ENCODE measurements around the gene MROH8. TPM values are rescaled to one million over a fixed set of nuclear protein-coding genes. Genes with fewer than 3 reads are reported as not detected.

The MROH8 gene
- polyA plus RNA-seq, 2 of the 4 experiments (the other 2 are of a cell fraction): 1.3 to 3.3 TPM

DNA sequence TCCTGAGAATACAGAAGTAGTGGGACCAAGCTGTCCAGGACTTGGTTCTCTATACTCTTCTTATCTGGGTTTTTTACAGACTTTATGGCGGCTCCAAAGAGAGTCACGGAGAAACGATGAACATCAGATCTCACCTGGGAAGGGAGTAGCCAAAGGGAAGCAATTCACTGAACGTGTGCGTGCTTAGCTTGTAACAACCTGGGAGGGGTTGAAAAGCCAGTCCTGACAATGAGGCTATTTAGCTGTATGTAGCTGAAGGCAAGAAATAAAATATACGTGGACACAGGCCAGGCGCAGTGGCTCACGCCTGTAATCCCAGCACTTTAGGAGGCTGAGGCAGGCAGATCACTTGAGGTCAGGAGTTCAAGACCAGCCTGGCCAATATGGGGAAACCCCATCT, 65.3 kb downstream of the MROH8 start:
- Histone ChIP-seq H3K4me3 (no peak overlapping the region), H3K27ac (no peak overlapping the region), H3K9me3 (no peaks in the 10 kb centered on the region), H3K4me1 (no peaks in the 10 kb centered on the region), H3K4me2 (no peak overlapping the region)
- POLR2A ChIA-PET: no interaction called here
- CTCF ChIA-PET: no interaction called here
- ATAC-seq (no peak), FAIRE-seq (no peak), DNase-seq (ENCODE audit: low read depth in 1 of 2, low spot score in 1 of 2) (no peak)
- TF ChIP-seq ZFP36 (IDR thresholded peaks at IDR 0.05; ENCODE audit: borderline replicate concordance, partially characterized antibody) (no peak), FOSB (CRISPR knock-in tag; IDR thresholded peaks at IDR 0.05) (no peak), NR3C1 (IDR thresholded peaks at IDR 0.05) (no peak), EP300 (IDR thresholded peaks at IDR 0.05) (no peak), FOSL2 (IDR thresholded peaks at IDR 0.05) (no peak), FOSL2 (CRISPR knock-in tag; IDR thresholded peaks at IDR 0.05) (no peak), EHF (CRISPR knock-in tag; IDR thresholded peaks at IDR 0.05) (no peak), HDAC2 (IDR thresholded peaks at IDR 0.05) (no peak)
- TF ChIP-seq, protein P1, sequence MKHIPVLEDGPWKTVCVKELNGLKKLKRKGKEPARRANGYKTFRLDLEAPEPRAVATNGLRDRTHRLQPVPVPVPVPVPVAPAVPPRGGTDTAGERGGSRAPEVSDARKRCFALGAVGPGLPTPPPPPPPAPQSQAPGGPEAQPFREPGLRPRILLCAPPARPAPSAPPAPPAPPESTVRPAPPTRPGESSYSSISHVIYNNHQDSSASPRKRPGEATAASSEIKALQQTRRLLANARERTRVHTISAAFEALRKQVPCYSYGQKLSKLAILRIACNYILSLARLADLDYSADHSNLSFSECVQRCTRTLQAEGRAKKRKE (CRISPR knock-in tag; IDR thresholded peaks at IDR 0.05; ENCODE audit: low read depth): no peak
- 90% methylated on average over 8 of the region's 8 CpGs for WGBS (ENCODE audit: missing lambda C conversion rate)

DNA sequence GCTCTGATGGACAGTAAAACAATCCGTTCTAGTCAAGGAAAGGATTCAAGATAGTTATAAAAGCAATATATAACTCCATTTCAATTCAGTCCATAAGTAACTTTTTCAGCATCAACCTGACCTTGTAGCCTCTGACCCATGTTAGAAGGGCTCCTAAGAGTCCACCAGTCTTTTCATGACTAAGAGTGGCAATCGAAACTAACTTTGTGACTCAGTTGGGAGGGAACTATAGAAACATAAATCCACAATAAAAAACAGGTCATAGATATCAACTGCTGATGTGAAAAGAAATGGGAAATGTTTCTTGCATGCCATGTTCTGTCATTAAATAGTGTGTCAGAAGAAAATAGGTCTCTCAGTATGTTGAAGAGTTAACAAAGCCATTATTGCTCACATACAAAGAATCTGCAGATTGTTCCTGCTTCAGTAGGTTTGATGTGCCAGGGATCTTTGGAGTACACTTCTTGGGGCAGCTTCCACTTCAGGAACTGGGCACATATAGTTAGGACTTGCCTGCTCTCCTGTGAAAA, 67.4 kb downstream of the MROH8 start:
- WGBS (ENCODE audit: missing lambda C conversion rate): 59% methylated on average over 2 of the region's 2 CpGs
- ChIA-PET POLR2A (no interaction called here), CTCF (interaction anchor here (0.9 kb wide), 1 partner anchor 70 kb away, joined by 4 read pairs; no protein-coding TSS in a partner anchor)
- DNase-seq (ENCODE audit: low read depth in 1 of 2, low spot score in 1 of 2) (no peak), FAIRE-seq (no peak), ATAC-seq (no peak)
- H3K4me3 ChIP-seq: no peak overlapping the region
- H3K27ac ChIP-seq: no peak overlapping the region
- no peaks in the 10 kb centered on the region for H3K4me1 ChIP-seq
- TF ChIP-seq ZNF302 (CRISPR knock-in tag; IDR thresholded peaks at IDR 0.05): no peak
- TF ChIP-seq, protein P2, sequence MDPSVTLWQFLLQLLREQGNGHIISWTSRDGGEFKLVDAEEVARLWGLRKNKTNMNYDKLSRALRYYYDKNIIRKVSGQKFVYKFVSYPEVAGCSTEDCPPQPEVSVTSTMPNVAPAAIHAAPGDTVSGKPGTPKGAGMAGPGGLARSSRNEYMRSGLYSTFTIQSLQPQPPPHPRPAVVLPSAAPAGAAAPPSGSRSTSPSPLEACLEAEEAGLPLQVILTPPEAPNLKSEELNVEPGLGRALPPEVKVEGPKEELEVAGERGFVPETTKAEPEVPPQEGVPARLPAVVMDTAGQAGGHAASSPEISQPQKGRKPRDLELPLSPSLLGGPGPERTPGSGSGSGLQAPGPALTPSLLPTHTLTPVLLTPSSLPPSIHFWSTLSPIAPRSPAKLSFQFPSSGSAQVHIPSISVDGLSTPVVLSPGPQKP (IDR thresholded peaks at IDR 0.05; ENCODE audit: low read depth, low read length): no peak
- TF ChIP-seq CEBPB (IDR thresholded peaks at IDR 0.05): no peak
- no peak for TF ChIP-seq GATA3 (IDR thresholded peaks at IDR 0.05; ENCODE audit: borderline replicate concordance)
- no peak for TF ChIP-seq JUNB (IDR thresholded peaks at IDR 0.05)
- TF ChIP-seq MYC (IDR thresholded peaks at IDR 0.05; ENCODE audit: borderline replicate concordance, low read length): no peak
- TF ChIP-seq BHLHE40 (IDR thresholded peaks at IDR 0.05; ENCODE audit: low read depth, low read length): no peak
- no peak for TF ChIP-seq CBX8 (IDR thresholded peaks at IDR 0.05)
- no peak for TF ChIP-seq KDM5A (IDR thresholded peaks at IDR 0.05)
- no peak for TF ChIP-seq HDAC2 (IDR thresholded peaks at IDR 0.05)
- TF ChIP-seq KDM1A (IDR thresholded peaks at IDR 0.05; ENCODE audit: low read depth): no peak
- no peak for TF ChIP-seq JUN (IDR thresholded peaks at IDR 0.05)
- no peak for TF ChIP-seq MAFK (IDR thresholded peaks at IDR 0.05; ENCODE audit: partially characterized antibody)
- TF ChIP-seq FOSL2 (IDR thresholded peaks at IDR 0.05): no peak
- TF ChIP-seq FOSL2 (CRISPR knock-in tag; IDR thresholded peaks at IDR 0.05): no peak
- no peak for TF ChIP-seq EHMT2 (IDR thresholded peaks at IDR 0.05; ENCODE audit: low read depth)
- no peaks in the 10 kb centered on the region for H3K9me3 ChIP-seq
- H3K4me2 ChIP-seq: no peak overlapping the region

DNA sequence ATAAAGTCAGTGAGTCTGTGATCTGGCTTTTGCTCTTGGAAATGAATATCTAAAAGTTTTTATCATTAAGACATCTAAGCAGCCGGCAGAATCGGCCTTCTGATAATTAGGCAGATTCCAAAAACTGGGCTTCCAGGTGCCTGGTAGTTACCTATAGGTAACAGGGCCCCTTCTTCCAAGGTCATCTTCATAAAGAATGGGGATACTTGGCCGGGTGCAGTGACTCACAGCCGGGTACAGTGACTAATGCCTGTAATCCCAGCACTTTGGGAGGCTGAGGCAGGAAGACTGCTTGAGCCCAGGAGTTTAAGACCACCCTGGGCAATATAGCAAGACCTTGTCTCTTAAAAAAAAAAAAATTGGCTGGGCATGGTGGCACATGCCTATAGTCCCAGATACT, 70.7 kb downstream of the MROH8 start:
- Histone ChIP-seq H3K4me1 (no peaks in the 10 kb centered on the region), H3K9me3 (no peaks in the 10 kb centered on the region), H3K4me3 (no peak overlapping the region), H3K4me2 (no peak overlapping the region), H3K27ac (no peak overlapping the region)
- DNase-seq (ENCODE audit: low read depth in 1 of 2, low spot score in 1 of 2): no peak
- 57% methylated on average over 4 of the region's 4 CpGs for WGBS (ENCODE audit: missing lambda C conversion rate)
- ChIA-PET CTCF (no interaction called here), POLR2A (no interaction called here)
- no peak for FAIRE-seq
- ATAC-seq: no peak
- TF ChIP-seq ESRRA (IDR thresholded peaks at IDR 0.05; ENCODE audit: borderline replicate concordance, low read length) (no peak), TFCP2L1 (CRISPR knock-in tag; IDR thresholded peaks at IDR 0.05) (no peak), HOXB13 (CRISPR knock-in tag; IDR thresholded peaks at IDR 0.05; ENCODE audit: low read depth) (no peak), MAFK (IDR thresholded peaks at IDR 0.05; ENCODE audit: partially characterized antibody) (no peak), CBX8 (IDR thresholded peaks at IDR 0.05) (no peak), ZFP36 (IDR thresholded peaks at IDR 0.05; ENCODE audit: borderline replicate concordance, partially characterized antibody) (no peak), FOXS1 (CRISPR knock-in tag; IDR thresholded peaks at IDR 0.05) (no peak), RNF2 (IDR thresholded peaks at IDR 0.05; ENCODE audit: borderline replicate concordance, low read depth) (no peak), ZNF302 (CRISPR knock-in tag; IDR thresholded peaks at IDR 0.05) (no peak), BHLHE40 (IDR thresholded peaks at IDR 0.05; ENCODE audit: low read depth, low read length) (no peak), CHD4 (IDR thresholded peaks at IDR 0.05; ENCODE audit: borderline replicate concordance) (no peak), HDAC2 (IDR thresholded peaks at IDR 0.05) (no peak), PHF8 (IDR thresholded peaks at IDR 0.05; ENCODE audit: borderline replicate concordance, low read depth) (no peak), SREBF2 (IDR thresholded peaks at IDR 0.05) (no peak), TP53 (CRISPR knock-in tag; IDR thresholded peaks at IDR 0.05) (no peak)
- TF ChIP-seq, protein P3, sequence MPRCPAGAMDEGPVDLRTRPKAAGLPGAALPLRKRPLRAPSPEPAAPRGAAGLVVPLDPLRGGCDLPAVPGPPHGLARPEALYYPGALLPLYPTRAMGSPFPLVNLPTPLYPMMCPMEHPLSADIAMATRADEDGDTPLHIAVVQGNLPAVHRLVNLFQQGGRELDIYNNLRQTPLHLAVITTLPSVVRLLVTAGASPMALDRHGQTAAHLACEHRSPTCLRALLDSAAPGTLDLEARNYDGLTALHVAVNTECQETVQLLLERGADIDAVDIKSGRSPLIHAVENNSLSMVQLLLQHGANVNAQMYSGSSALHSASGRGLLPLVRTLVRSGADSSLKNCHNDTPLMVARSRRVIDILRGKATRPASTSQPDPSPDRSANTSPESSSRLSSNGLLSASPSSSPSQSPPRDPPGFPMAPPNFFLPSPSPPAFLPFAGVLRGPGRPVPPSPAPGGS (IDR thresholded peaks at IDR 0.05): no peak
- TF ChIP-seq, protein P4, sequence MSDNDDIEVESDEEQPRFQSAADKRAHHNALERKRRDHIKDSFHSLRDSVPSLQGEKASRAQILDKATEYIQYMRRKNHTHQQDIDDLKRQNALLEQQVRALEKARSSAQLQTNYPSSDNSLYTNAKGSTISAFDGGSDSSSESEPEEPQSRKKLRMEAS (IDR thresholded peaks at IDR 0.05): no peak
- TF ChIP-seq, protein P5, sequence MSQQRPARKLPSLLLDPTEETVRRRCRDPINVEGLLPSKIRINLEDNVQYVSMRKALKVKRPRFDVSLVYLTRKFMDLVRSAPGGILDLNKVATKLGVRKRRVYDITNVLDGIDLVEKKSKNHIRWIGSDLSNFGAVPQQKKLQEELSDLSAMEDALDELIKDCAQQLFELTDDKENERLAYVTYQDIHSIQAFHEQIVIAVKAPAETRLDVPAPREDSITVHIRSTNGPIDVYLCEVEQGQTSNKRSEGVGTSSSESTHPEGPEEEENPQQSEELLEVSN (IDR thresholded peaks at IDR 0.05; ENCODE audit: borderline replicate concordance, low read depth): no peak
